HFFc6 (cell line): ENCODE measurements around the gene FPR2. TPM values are rescaled to one million over a fixed set of nuclear protein-coding genes. Genes with fewer than 3 reads are reported as not detected.
"Not testable (repeated sequence)": the region's sequence is repeated elsewhere in the genome, so short reads cannot be mapped to it uniquely, and the experiment has no call there.

ENCODE experiments used
- DNase-seq: peaks from one replicate; pipeline ENCODE4 v3.0.0-alpha.2; 2018
- H3K27ac Mint-ChIP-seq: 2 replicates; pipeline ENCODE4 v1.8.0; 2020; ENCODE audit warnings: mild to moderate bottlenecking, mixed read lengths
- H3K27me3 Mint-ChIP-seq: 2 replicates; pipeline ENCODE4 v1.8.0; 2021; ENCODE audit warnings: mild to moderate bottlenecking, moderate library complexity, mixed read lengths; ENCODE audit not compliant: insufficient read depth
- H3K36me3 Mint-ChIP-seq: 2 replicates; pipeline ENCODE4 v1.8.0; 2021; ENCODE audit warnings: low read depth, mixed read lengths
- H3K4me1 Mint-ChIP-seq: 2 replicates; pipeline ENCODE4 v1.8.0; 2020; ENCODE audit warnings: low read depth, mixed read lengths
- H3K4me3 Mint-ChIP-seq: 2 replicates; pipeline ENCODE4 v1.8.0; 2020; ENCODE audit warnings: mild to moderate bottlenecking, moderate library complexity, mixed read lengths
- H3K9me3 Mint-ChIP-seq: 2 replicates; pipeline ENCODE4 v1.8.0; 2020; ENCODE audit warnings: mild to moderate bottlenecking, mixed read lengths
- total RNA-seq, 6 experiments: library from RNA; stranded (reverse); fragmentation: NEBNext Ultra II Directional; extraction: Animal tissue kit (Norgen Biotek cat#: 25700); gene quantifications; 2 replicates in 1 of 6; 3 replicates in 5 of 6; pipeline ENCODE4 v1.2.3, GENCODE V29; 2021
- TF ChIP-seq, protein P1 (sequence below): fragments of 200-600 bp; sonication (generic); IDR thresholded peaks from 2 replicates; pipeline ENCODE4 v1.5.0; 2021; ENCODE audit warnings: antibody characterized with exemption, mild to moderate bottlenecking

FPR2 gene
- total RNA-seq, 6 experiments from 2014 or later, result not detected

DNA sequence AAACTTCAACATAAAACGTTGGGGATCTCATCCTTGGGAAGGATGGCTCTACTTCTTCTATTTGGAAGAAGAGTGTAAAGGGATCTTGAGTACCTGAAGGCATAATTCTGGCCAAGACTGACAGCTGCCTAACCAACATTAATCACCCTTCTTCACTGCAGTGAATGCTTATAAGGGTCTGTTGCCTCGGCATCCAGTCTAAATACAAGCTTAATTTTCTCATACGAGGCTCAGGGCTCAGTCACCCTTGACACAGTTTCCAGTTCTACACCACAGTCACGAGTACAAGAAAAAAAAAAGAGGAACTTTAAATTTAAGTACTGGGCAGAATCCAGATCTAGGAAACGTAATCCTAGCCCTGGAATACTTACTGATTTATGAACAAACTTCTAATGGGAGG, 43.0 kb downstream of the FPR2 start:
- peaks cover 73% of the 10 kb centered on the region for H3K4me1 Mint-ChIP-seq
- H3K27me3 Mint-ChIP-seq, result no peaks in the 10 kb centered on the region
- no peak overlapping the region for H3K27ac Mint-ChIP-seq
- no peaks in the 10 kb centered on the region for H3K9me3 Mint-ChIP-seq
- no peaks in the 10 kb centered on the region for H3K36me3 Mint-ChIP-seq
- DNase-seq, result no peak
- TF ChIP-seq, protein P1, sequence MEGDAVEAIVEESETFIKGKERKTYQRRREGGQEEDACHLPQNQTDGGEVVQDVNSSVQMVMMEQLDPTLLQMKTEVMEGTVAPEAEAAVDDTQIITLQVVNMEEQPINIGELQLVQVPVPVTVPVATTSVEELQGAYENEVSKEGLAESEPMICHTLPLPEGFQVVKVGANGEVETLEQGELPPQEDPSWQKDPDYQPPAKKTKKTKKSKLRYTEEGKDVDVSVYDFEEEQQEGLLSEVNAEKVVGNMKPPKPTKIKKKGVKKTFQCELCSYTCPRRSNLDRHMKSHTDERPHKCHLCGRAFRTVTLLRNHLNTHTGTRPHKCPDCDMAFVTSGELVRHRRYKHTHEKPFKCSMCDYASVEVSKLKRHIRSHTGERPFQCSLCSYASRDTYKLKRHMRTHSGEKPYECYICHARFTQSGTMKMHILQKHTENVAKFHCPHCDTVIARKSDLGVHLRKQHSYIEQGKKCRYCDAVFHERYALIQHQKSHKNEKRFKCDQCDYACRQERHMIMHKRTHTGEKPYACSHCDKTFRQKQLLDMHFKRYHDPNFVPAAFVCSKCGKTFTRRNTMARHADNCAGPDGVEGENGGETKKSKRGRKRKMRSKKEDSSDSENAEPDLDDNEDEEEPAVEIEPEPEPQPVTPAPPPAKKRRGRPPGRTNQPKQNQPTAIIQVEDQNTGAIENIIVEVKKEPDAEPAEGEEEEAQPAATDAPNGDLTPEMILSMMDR, result no peak
- H3K4me3 Mint-ChIP-seq, result no peak overlapping the region

DNA sequence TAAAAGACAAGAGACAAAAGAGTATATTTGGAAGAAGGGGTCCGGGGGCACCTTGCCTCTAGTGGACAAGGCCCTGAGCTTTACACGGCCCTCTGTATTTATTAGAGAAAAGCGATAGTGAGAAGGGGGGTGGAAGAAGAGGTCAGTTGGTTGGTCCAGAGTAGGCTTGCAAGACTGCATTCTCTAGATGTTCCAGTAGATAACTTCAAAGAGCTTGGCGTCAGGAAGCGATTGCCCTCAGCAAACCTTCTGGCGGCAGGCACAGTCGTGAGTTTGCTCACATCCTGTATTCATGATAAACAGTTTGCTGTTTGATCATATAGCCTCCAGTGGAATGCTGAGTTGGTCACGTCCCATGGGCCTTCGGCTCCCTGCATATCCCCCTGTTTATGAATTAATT, 43.8 kb downstream of the FPR2 start:
- not testable (repeated sequence) for DNase-seq, H3K4me3 Mint-ChIP-seq, H3K27me3 Mint-ChIP-seq, H3K36me3 Mint-ChIP-seq, H3K9me3 Mint-ChIP-seq
- Mint-ChIP-seq H3K27ac (peak overlapping the region; percentile 42; the same call in 1 of the 2 replicates), H3K4me1 (peaks cover 73% of the 10 kb centered on the region)

DNA sequence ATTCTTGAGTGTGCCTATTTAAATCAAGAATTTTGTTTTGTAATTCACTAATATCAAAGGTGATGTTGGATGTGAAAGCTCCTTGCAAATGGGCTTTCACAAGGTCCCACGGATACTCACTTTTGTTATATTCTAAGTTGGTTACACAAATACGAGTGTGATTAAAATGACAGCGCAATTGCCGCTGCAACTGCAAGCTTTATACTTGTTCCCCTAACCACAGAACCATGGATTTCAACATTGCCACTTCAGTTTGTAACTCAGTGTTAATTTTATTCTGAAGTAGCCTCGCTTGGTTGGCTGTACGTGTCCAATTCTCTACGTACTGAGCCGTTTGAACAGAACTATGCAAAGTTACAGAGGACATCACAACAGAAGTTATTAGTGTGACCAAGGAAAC, 44.4 kb downstream of the FPR2 start:
- H3K4me1 Mint-ChIP-seq, result peaks cover 73% of the 10 kb centered on the region
- H3K9me3 Mint-ChIP-seq, H3K27ac Mint-ChIP-seq, H3K27me3 Mint-ChIP-seq, H3K4me3 Mint-ChIP-seq, H3K36me3 Mint-ChIP-seq, DNase-seq: not testable (repeated sequence)

DNA sequence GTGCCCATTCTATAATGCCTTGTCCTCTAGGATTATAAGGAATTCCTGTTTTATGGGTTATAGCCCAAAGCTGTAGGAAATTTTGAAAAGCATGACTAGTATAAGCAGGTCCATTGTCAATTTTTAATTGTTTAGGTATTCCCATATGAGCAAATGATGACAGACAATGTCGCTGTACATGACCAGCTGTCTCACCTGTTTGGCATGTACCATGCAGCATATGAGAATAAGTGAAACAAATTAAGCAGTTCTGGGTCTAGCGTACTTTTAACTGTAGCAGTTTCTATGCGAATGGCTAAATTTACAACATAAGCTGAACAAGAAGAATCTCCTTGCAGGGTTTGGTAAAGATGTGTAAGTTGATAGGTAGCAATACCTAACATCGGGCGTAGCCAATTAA, 45.6 kb downstream of the FPR2 start:
- not testable (repeated sequence) for DNase-seq, H3K36me3 Mint-ChIP-seq, H3K27ac Mint-ChIP-seq, H3K9me3 Mint-ChIP-seq, H3K4me3 Mint-ChIP-seq, H3K27me3 Mint-ChIP-seq
- peaks cover 69% of the 10 kb centered on the region for H3K4me1 Mint-ChIP-seq

DNA sequence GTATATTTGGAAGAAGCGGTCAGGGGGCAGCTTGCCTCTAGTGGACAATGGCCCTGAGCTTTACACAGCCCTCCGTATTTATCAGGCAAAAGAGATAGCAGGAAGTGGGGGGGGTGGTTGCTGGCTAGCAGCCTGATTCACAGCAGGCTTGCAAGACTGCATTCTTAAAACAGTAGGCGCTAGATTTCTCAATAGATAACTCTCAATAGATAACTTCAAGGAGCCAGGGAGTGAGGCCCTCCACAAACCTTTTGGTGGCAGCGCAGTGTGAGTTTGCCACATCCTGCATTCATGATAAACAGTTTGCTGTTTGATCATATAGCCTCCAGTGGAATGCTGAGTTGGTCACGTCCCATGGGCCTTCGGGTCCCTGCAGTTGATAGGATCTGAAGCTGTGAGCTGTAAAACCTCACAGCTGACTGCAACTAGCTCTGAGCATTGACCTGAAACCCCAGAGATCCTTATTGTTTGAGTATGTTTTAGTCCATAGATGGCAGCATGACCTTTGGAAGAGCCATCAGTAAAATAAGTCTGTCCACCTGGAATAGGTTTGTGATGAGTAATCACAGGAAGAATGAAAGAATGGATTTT, 46.2 kb downstream of the FPR2 start:
- no peaks in the 10 kb centered on the region; the same call in 1 of the 2 replicates for H3K27me3 Mint-ChIP-seq
- peaks cover 69% of the 10 kb centered on the region for H3K4me1 Mint-ChIP-seq
- TF ChIP-seq, protein P1, result no peak; the same call in 1 of the 2 replicates
- H3K4me3 Mint-ChIP-seq, result peak overlapping the region; percentile 41; the same call in 1 of the 2 replicates
- DNase-seq, result peak; percentile 5
- no peaks in the 10 kb centered on the region for H3K9me3 Mint-ChIP-seq
- no peaks in the 10 kb centered on the region for H3K36me3 Mint-ChIP-seq
- no peak overlapping the region for H3K27ac Mint-ChIP-seq

DNA sequence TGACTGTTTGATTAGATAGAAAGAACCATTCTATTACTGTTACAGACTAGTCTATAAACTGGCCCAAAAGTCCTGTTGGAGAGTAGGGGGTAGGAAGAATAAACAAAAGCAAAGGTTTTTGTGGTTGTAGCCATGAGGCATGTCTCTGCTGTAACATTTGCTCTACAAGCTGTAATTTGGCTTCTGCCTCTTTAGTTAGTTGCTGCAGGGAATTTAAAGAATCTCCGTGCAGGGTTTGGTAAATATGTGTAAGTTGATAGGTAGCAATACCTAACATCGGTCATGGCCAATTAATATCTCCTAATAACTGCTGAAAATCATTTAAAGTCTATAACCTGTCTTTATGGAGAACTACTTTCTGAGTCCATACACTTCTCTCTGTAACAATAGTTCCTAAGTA, 46.9 kb downstream of the FPR2 start:
- DNase-seq, result no peak
- H3K4me1 Mint-ChIP-seq, result peaks cover 69% of the 10 kb centered on the region
- TF ChIP-seq, protein P1, result no peak
- H3K27me3 Mint-ChIP-seq, result no peaks in the 10 kb centered on the region; the same call in 1 of the 2 replicates
- no peaks in the 10 kb centered on the region for H3K9me3 Mint-ChIP-seq
- no peak overlapping the region for H3K27ac Mint-ChIP-seq
- no peaks in the 10 kb centered on the region for H3K36me3 Mint-ChIP-seq
- H3K4me3 Mint-ChIP-seq, result no peak overlapping the region; the same call in 1 of the 2 replicates

DNA sequence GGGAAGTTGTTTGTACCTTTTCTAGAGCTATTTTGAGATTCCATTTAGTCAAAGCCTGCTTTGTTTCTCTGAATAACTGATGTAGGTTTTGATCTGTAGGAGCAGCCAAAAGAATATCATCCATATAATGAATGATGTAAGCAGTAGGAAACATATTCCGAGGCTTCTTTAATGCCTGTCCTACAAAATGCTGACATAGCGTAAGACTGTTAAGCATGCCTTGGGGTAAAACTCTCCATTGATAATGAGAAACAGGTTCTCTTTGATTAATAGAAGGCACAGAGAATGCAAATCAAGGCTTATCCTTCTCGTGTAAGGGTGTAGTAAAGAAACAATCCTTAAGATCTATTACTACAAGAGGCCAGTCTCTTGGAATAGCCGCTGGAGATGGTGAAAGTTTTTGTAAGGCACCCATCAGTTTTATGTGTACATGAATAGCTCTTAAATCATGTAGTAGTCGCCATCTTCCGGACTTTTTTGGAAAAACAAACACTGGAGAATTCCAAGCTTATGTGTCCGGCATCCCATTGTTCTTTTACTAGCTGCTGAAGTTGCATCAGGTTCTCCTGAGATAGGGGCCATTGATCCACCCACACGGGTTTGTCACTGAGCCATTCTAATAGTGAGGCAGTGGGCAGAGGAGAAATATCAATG, 47.5 kb downstream of the FPR2 start:
- H3K9me3 Mint-ChIP-seq, result no peaks in the 10 kb centered on the region
- H3K4me1 Mint-ChIP-seq, result peaks cover 64% of the 10 kb centered on the region
- no peak overlapping the region for H3K27ac Mint-ChIP-seq
- no peaks in the 10 kb centered on the region; the same call in 1 of the 2 replicates for H3K27me3 Mint-ChIP-seq
- H3K36me3 Mint-ChIP-seq, result no peaks in the 10 kb centered on the region
- TF ChIP-seq, protein P1, result peak; percentile 59
- H3K4me3 Mint-ChIP-seq, result no peak overlapping the region
- peak; percentile 63 for DNase-seq
